Measurements from ENCODE around the gene PRAMEF15.
"Not testable (repeated sequence)": the region's sequence is repeated elsewhere in the genome, so short reads cannot be mapped to it uniquely, and the experiment has no call there.

- TF ChIP-seq EZH2 (IDR thresholded peaks at IDR 0.05; ENCODE audit: insufficient read depth, poor library complexity, severe bottlenecking); EZH2phosphoT487 (IDR thresholded peaks at IDR 0.05; ENCODE audit: insufficient read depth, low read depth): not testable (repeated sequence)
Measured at GRCh38 chr1:13279617-13280016, 35.8 kb upstream of the PRAMEF15 start.

Measured in GM23248 (cell line).